HAP-1 (cell line): ENCODE measurements around the gene SLCO1B1.
"Not testable (repeated sequence)": the region's sequence is repeated elsewhere in the genome, so short reads cannot be mapped to it uniquely, and the experiment has no call there.

Experiments used
- DNase-seq, 2 experiments: peaks; one replicate each; pipeline ENCODE4 v3.0.0-alpha.2; 2016 to 2020; ENCODE audit warnings: low spot score in 2 of 2
- H3K27me3 ChIP-seq: fragments of 250-450 bp; sonication (Bioruptor Pico); 2 replicates; pipeline ENCODE4 v1.5.1; 2020; ENCODE audit warnings: low read depth, mild to moderate bottlenecking, moderate library complexity
- H3K36me3 ChIP-seq: fragments of 250-450 bp; sonication (Bioruptor Pico); replicated peaks from 2 replicates; pipeline ENCODE4 v1.5.1; 2020; ENCODE audit warnings: mild to moderate bottlenecking
- H3K4me1 ChIP-seq: fragments of 250-450 bp; sonication (Bioruptor Pico); 2 replicates; pipeline ENCODE4 v1.5.1; 2020; ENCODE audit warnings: mild to moderate bottlenecking
- H3K4me3 ChIP-seq: fragments of 250-450 bp; sonication (Bioruptor Pico); 2 replicates; pipeline ENCODE4 v1.5.1; 2020; ENCODE audit warnings: mild to moderate bottlenecking, moderate library complexity
- H3K9me3 ChIP-seq: fragments of 250-450 bp; sonication (Bioruptor Pico); 2 replicates; pipeline ENCODE4 v1.5.1; 2020; ENCODE audit warnings: mild to moderate bottlenecking, moderate library complexity
- in situ Hi-C: fragments of 300-500 bp; cut with MboI; formaldehyde crosslinking; loops from 3 replicates; pipeline ENCODE4 v1.14.3; 2020; ENCODE audit warnings: low sequenced_read_pairs, inconsistent platforms, mixed read lengths

Gene SLCO1B1

DNA sequence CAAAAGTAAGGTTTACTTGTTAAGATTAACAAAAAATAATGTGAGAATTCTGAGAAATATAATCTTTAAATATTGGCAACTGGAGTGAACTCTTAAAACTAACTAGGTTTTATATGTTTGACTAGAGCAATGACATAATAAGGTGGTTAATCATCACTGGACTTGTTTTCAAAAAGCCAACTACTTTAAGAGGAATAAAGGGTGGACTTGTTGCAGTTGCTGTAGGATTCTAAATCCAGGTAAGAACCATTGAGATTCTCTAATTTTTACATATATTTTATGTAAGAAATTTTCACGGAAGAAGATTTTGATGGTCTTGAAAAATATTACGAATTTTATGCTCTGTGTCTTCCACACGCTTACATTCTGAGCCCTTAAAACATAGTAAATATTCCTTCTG, at the start of gene SLCO1B1:
TSS of gene SLCO1B1 (plus strand) at position 197 of the 400 bp plus-strand sequence. CDS start 10,381 bp downstream, outside the sequence.
- Histone ChIP-seq H3K27me3 (no peaks in the 10 kb centered on the region), H3K36me3 (no peaks in the 10 kb centered on the region), H3K4me3 (no peak within 1 kb of the TSS), H3K9me3 (no peaks in the 10 kb centered on the region), H3K4me1 (no peaks in the 10 kb centered on the region)
- DNase-seq: no peak
- in situ Hi-C loops: no loop called here

DNA sequence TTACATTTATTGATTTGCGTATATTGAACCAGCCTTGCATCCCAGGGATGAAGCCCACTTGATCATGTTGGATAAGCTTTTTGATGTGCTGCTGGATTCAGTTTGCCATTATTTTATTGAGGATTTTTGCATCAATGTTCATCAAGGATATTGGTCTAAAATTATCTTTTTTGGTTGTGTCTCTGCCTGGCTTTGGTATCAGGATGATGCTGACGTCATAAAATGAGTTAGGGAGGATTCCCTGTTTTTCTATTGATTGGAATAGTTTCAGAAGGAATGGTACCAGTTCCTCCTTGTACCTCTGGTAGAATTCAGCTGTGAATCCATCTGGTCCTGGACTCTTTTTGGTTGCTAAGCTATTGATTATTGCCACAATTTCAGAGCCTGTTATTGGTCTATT, 46.2 kb upstream of the SLCO1B1 start:
- DNase-seq, H3K4me1 ChIP-seq, H3K9me3 ChIP-seq, H3K36me3 ChIP-seq, H3K27me3 ChIP-seq, in situ Hi-C loops, H3K4me3 ChIP-seq: not testable (repeated sequence)

GRCh38 chr12:21111732-21112131, 19.3 kb upstream of the SLCO1B1 start:
- no peaks in the 10 kb centered on the region for H3K27me3 ChIP-seq
- in situ Hi-C loops: no loop called here
- H3K4me1 ChIP-seq: no peaks in the 10 kb centered on the region
- no peak for DNase-seq
- no peak overlapping the region for H3K4me3 ChIP-seq
- no peaks in the 10 kb centered on the region for H3K36me3 ChIP-seq
- H3K9me3 ChIP-seq: no peaks in the 10 kb centered on the region

DNA sequence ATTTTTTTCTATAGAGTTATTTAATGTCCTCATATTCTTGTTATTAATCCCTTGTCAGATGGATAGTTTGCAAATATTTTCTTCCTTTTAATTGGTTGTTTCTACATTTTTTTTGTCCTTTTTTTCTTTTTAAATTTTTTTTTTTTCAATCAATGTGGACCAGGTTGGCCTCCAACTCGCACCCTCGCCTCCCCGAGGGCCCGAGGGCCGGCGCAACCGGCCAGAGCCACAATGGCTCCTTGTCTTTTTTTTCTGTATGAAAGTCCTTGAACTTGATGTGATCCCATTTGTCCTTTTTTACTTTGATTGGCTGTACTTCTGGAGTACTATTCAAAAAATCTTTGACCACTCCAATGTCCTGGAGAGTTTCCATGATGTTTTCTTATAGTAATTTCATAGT, 17.7 kb upstream of the SLCO1B1 start:
- no peaks in the 10 kb centered on the region for H3K9me3 ChIP-seq
- H3K4me3 ChIP-seq: no peak overlapping the region
- H3K4me1 ChIP-seq: no peaks in the 10 kb centered on the region
- no peak for DNase-seq
- in situ Hi-C loops: no loop called here
- no peaks in the 10 kb centered on the region for H3K27me3 ChIP-seq
- H3K36me3 ChIP-seq: no peaks in the 10 kb centered on the region

GRCh38 chr12:21117995-21118394, 13.0 kb upstream of the SLCO1B1 start:
- Histone ChIP-seq H3K27me3 (no peaks in the 10 kb centered on the region), H3K9me3 (no peaks in the 10 kb centered on the region), H3K4me3 (no peak overlapping the region), H3K4me1 (no peaks in the 10 kb centered on the region), H3K36me3 (no peaks in the 10 kb centered on the region)
- in situ Hi-C loops: no loop called here
- no peak for DNase-seq

GRCh38 chr12:21118760-21119159, 12.2 kb upstream of the SLCO1B1 start:
- H3K36me3 ChIP-seq: no peaks in the 10 kb centered on the region
- no peaks in the 10 kb centered on the region for H3K9me3 ChIP-seq
- H3K4me1 ChIP-seq: no peaks in the 10 kb centered on the region
- no peaks in the 10 kb centered on the region for H3K27me3 ChIP-seq
- H3K4me3 ChIP-seq: no peak overlapping the region
- in situ Hi-C loops: no loop called here
- peak in 1 of 2 experiments; percentile 9 for DNase-seq

DNA sequence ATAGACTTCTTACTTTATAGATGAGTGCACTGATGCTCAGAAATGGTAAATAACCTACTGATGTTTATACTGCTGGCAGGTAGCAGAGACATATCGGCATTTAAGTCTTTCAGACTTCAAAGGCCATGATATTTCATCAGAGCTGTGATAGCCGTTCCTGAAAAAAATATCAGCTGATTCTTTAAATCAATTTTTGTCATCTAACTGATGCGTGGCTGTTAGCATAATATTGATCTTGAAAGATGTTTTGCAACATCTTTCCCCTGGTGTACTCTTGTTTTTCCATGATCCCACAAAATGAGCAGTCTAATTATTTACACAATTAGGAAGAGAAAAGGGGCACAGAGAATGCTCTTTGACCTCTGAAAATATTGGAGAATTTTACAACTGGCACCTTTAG, 1.6 kb upstream of the SLCO1B1 start:
- in situ Hi-C loops: no loop called here
- Histone ChIP-seq H3K9me3 (no peaks in the 10 kb centered on the region), H3K27me3 (no peaks in the 10 kb centered on the region), H3K4me1 (no peaks in the 10 kb centered on the region), H3K36me3 (no peaks in the 10 kb centered on the region), H3K4me3 (no peak overlapping the region)
- DNase-seq: no peak

DNA sequence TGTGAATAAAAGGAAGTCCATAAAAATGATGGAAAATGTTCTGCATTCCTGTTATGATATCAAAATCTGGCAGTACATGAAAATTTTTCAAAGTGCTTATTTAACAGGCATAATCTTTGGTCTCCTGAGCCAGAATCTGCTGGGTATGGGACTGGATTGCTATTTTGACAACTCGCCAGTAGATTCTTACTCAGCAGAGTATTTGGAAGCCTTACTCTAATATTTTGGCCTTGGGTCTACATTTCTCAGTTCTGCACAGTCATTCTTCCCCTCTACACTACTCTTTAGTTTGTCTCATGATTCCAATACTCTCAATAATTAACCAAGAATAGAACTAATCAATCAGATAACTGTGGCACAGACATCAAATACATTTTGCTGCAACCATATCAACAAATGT, 1.1 kb upstream of the SLCO1B1 start:
- Histone ChIP-seq H3K9me3 (no peaks in the 10 kb centered on the region), H3K36me3 (no peaks in the 10 kb centered on the region), H3K4me1 (no peaks in the 10 kb centered on the region), H3K27me3 (no peaks in the 10 kb centered on the region), H3K4me3 (no peak overlapping the region)
- in situ Hi-C loops: no loop called here
- DNase-seq: no peak

DNA sequence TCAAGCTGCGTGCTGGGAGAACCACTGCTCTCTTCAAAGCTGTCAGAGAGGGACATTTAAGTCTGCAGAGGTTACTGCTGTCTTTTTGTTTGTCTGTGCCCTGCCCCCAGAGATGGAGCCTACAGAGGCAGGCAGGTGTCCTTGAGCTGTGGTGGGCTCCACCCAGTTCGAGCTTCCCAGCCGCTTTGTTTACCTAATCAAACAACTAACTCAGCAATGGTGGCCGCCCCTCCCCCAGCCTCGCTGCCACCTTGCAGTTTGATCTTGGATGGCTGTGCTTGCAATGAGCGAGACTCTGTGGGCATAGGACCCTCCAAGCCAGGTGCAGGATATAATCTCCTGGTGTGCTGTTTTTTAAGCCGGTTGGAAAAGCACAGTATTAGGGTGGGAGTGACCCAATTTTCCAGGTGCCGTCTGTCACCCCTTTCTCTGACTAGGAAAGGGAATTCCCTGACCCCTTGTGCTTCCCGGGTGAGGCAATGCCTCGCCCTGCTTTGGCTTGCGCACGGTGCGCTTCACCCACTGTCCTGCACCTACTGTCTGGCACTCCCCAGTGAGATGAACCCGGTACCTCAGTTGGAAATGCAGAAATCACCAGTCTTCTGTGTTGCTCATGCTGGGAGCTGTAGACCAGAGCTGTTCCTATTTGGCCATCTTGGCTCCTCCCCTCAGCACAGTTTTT, 6.5 kb downstream of the SLCO1B1 start:
- H3K4me3 ChIP-seq, in situ Hi-C loops, H3K36me3 ChIP-seq, H3K4me1 ChIP-seq, H3K27me3 ChIP-seq, H3K9me3 ChIP-seq, DNase-seq: not testable (repeated sequence)

DNA sequence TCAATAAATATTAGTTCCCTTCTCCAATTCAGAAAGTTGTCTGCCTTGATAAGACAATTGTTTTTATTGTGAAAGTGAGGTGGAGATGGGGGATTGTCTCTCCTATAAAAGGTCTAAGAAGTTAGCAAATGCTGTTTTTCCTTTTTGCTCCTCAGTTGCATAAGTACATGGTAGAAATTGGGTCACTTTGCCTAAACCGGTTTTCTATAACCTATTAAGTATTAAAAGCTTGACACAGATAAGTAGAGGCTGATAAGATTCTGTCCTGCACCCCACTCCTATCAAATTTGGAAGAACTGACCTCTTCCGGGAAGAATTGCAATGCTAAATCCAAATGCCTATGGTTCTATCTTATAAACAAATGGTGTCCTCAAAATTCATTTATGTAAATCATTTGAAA, 7.0 kb downstream of the SLCO1B1 start:
- DNase-seq: no peak
- Histone ChIP-seq H3K36me3 (no peaks in the 10 kb centered on the region), H3K9me3 (no peaks in the 10 kb centered on the region), H3K4me1 (no peaks in the 10 kb centered on the region), H3K27me3 (no peaks in the 10 kb centered on the region), H3K4me3 (no peak overlapping the region)
- in situ Hi-C loops: no loop called here

- H3K27me3 ChIP-seq: no peaks in the 10 kb centered on the region
- DNase-seq: no peak
- in situ Hi-C loops: no loop called here
- H3K9me3 ChIP-seq: no peaks in the 10 kb centered on the region
- H3K4me1 ChIP-seq: no peaks in the 10 kb centered on the region
- no peaks in the 10 kb centered on the region for H3K36me3 ChIP-seq
- H3K4me3 ChIP-seq: no peak overlapping the region
These were observed 13.3 kb downstream of the SLCO1B1 start for GRCh38 chr12:21144309-21144708.

DNA sequence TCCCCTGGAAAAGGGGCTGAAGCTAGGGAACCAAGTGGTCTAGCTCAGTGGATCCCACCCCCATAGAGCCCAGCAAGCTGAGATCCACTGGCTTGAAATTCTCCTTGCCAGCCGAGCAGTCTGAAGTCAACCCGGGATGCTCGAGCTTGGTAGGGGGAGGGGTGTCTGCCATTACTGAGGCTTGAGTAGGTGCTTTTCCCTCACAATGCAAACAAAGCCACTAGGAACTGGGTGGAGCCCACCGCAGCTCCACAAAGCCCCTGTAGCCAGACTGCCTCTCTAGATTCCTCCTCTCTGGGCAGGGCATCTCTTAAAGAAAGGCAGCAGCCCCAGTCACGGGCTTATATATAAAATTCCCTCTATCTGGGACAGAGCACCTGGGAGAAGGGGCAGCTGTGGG, 18.9 kb downstream of the SLCO1B1 start:
- in situ Hi-C loops: not testable (repeated sequence)

GRCh38 chr12:21151184-21151583, 20.2 kb downstream of the SLCO1B1 start:
- in situ Hi-C loops: no loop called here
- Histone ChIP-seq H3K36me3 (no peaks in the 10 kb centered on the region), H3K4me1 (no peaks in the 10 kb centered on the region), H3K27me3 (no peaks in the 10 kb centered on the region), H3K4me3 (no peak overlapping the region), H3K9me3 (no peaks in the 10 kb centered on the region)
- DNase-seq: no peak

More for the DNA sequence above, 18.9 kb downstream of the SLCO1B1 start:
- H3K36me3 ChIP-seq, H3K4me1 ChIP-seq, H3K4me3 ChIP-seq, H3K27me3 ChIP-seq, DNase-seq, H3K9me3 ChIP-seq: not testable (repeated sequence)

DNA sequence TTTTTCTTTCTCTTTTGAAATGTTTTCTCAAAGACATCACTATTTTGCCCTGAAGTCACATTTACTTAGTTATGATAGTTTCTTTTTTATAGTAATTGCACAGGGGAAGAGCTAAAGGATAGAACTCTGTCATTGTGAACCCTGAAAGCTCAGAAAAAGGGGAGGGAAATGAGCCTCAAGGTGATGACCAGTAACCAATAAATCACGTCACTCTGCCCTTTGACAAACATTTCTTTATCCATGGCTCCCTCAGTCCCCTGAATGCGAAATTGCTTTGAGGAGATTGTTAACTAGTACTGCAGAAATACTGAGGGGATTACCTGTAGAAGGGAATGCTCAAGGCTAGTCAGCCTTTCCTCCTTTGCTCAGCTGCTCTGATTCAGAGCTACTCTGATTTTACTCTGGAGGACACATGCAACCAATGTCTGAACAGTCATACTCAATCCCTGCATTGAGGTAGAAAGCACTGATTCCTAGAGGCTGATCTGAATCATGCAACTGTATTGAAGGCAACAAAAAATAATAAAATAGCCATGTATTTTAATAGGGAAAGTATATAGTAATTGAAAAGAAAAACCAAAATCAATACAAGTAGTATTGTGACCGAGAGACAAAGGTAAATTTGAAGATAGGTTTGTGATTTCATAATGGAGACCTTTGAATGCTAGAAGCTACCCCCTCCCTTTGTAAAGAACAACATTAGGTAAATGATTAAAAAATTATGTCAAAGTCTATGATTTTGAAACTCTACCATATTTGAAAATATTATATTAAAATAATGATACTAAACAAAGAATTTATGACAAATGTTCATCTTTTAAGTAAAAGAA, 24.7 kb downstream of the SLCO1B1 start:
- Histone ChIP-seq H3K9me3 (no peaks in the 10 kb centered on the region), H3K4me3 (no peak overlapping the region), H3K27me3 (no peaks in the 10 kb centered on the region), H3K36me3 (no peaks in the 10 kb centered on the region), H3K4me1 (no peaks in the 10 kb centered on the region)
- in situ Hi-C loops: no loop called here
- DNase-seq: no peak
